ENCODE measurements around the gene PHACTR1.

The PHACTR1 gene

GRCh38 chr6:13277231-13277630 lies 560.7 kb downstream of the PHACTR1 start:
- Histone ChIP-seq H3K27me3 (ENCODE audit: control insufficient read depth in 1 of 2, insufficient read depth in 2 of 2, low read length in 2 of 2) (no peaks in the 10 kb centered on the region), H3K4me1 (ENCODE audit: insufficient read depth, low read length) (no peaks in the 10 kb centered on the region), H3K4me3 (ENCODE audit: low read depth in 1 of 2, low read length in 2 of 2) (no peak overlapping the region), H3K36me3 (ENCODE audit: insufficient read depth, low read length) (no peaks in the 10 kb centered on the region), H3K9me3 (ENCODE audit: low read length) (no peaks in the 10 kb centered on the region), H3K9ac (ENCODE audit: low read length) (no peak overlapping the region), H3K27ac (ENCODE audit: low read depth, low read length) (no peak overlapping the region)

- H3K9me3 ChIP-seq (ENCODE audit: low read length): no peaks in the 10 kb centered on the region
- H3K4me3 ChIP-seq (ENCODE audit: low read depth in 1 of 2, low read length in 2 of 2): no peak overlapping the region
- no peaks in the 10 kb centered on the region for H3K36me3 ChIP-seq (ENCODE audit: insufficient read depth, low read length)
- no peaks in the 10 kb centered on the region for H3K4me1 ChIP-seq (ENCODE audit: insufficient read depth, low read length)
- H3K27me3 ChIP-seq (ENCODE audit: control insufficient read depth in 1 of 2, insufficient read depth in 2 of 2, low read length in 2 of 2): no peaks in the 10 kb centered on the region
- H3K9ac ChIP-seq (ENCODE audit: low read length): no peak overlapping the region
- H3K27ac ChIP-seq (ENCODE audit: low read depth, low read length): no peak overlapping the region
Measured at GRCh38 chr6:13278164-13278563, 561.6 kb downstream of the PHACTR1 start.

- no peaks in the 10 kb centered on the region for H3K9me3 ChIP-seq (ENCODE audit: low read length)
Measured at GRCh38 chr6:13278991-13279390, 562.4 kb downstream of the PHACTR1 start.

GRCh38 chr6:13280254-13280653 lies 563.7 kb downstream of the PHACTR1 start:
- H3K9me3 ChIP-seq (ENCODE audit: low read length): no peaks in the 10 kb centered on the region
- H3K27ac ChIP-seq (ENCODE audit: low read depth, low read length): no peak overlapping the region
- H3K27me3 ChIP-seq (ENCODE audit: control insufficient read depth in 1 of 2, insufficient read depth in 2 of 2, low read length in 2 of 2): no peaks in the 10 kb centered on the region
- H3K4me3 ChIP-seq (ENCODE audit: low read depth in 1 of 2, low read length in 2 of 2): no peak overlapping the region
- no peaks in the 10 kb centered on the region for H3K36me3 ChIP-seq (ENCODE audit: insufficient read depth, low read length)
- no peaks in the 10 kb centered on the region for H3K4me1 ChIP-seq (ENCODE audit: insufficient read depth, low read length)
- H3K9ac ChIP-seq (ENCODE audit: low read length): no peak overlapping the region

More at GRCh38 chr6:13278991-13279390, 562.4 kb downstream of the PHACTR1 start:
- H3K27me3 ChIP-seq (ENCODE audit: control insufficient read depth in 1 of 2, insufficient read depth in 2 of 2, low read length in 2 of 2): no peaks in the 10 kb centered on the region
- no peaks in the 10 kb centered on the region for H3K4me1 ChIP-seq (ENCODE audit: insufficient read depth, low read length)
- H3K27ac ChIP-seq (ENCODE audit: low read depth, low read length): no peak overlapping the region
- H3K9ac ChIP-seq (ENCODE audit: low read length): no peak overlapping the region
- H3K4me3 ChIP-seq (ENCODE audit: low read depth in 1 of 2, low read length in 2 of 2): no peak overlapping the region
- no peaks in the 10 kb centered on the region for H3K36me3 ChIP-seq (ENCODE audit: insufficient read depth, low read length)

GRCh38 chr6:13281686-13282085 lies 565.1 kb downstream of the PHACTR1 start:
- no peaks in the 10 kb centered on the region for H3K9me3 ChIP-seq (ENCODE audit: low read length)
- no peaks in the 10 kb centered on the region for H3K27me3 ChIP-seq (ENCODE audit: control insufficient read depth in 1 of 2, insufficient read depth in 2 of 2, low read length in 2 of 2)
- no peak overlapping the region for H3K9ac ChIP-seq (ENCODE audit: low read length)
- no peak overlapping the region for H3K4me3 ChIP-seq (ENCODE audit: low read depth in 1 of 2, low read length in 2 of 2)
- H3K36me3 ChIP-seq (ENCODE audit: insufficient read depth, low read length): no peaks in the 10 kb centered on the region
- H3K27ac ChIP-seq (ENCODE audit: low read depth, low read length): no peak overlapping the region
- no peaks in the 10 kb centered on the region for H3K4me1 ChIP-seq (ENCODE audit: insufficient read depth, low read length)

GRCh38 chr6:13282393-13283069 lies 566.0 kb downstream of the PHACTR1 start:
- Histone ChIP-seq H3K4me1 (ENCODE audit: insufficient read depth, low read length) (no peaks in the 10 kb centered on the region), H3K4me3 (ENCODE audit: low read depth in 1 of 2, low read length in 2 of 2) (no peak overlapping the region), H3K9me3 (ENCODE audit: low read length) (no peaks in the 10 kb centered on the region), H3K27me3 (ENCODE audit: control insufficient read depth in 1 of 2, insufficient read depth in 2 of 2, low read length in 2 of 2) (no peaks in the 10 kb centered on the region), H3K27ac (ENCODE audit: low read depth, low read length) (no peak overlapping the region), H3K36me3 (ENCODE audit: insufficient read depth, low read length) (no peaks in the 10 kb centered on the region), H3K9ac (ENCODE audit: low read length) (no peak overlapping the region)

GRCh38 chr6:13283331-13283730 lies 566.8 kb downstream of the PHACTR1 start:
- no peaks in the 10 kb centered on the region for H3K36me3 ChIP-seq (ENCODE audit: insufficient read depth, low read length)
- no peaks in the 10 kb centered on the region for H3K9me3 ChIP-seq (ENCODE audit: low read length)
- H3K4me3 ChIP-seq (ENCODE audit: low read depth in 1 of 2, low read length in 2 of 2): no peak overlapping the region
- no peak overlapping the region for H3K9ac ChIP-seq (ENCODE audit: low read length)
- H3K27me3 ChIP-seq (ENCODE audit: control insufficient read depth in 1 of 2, insufficient read depth in 2 of 2, low read length in 2 of 2): no peaks in the 10 kb centered on the region
- H3K4me1 ChIP-seq (ENCODE audit: insufficient read depth, low read length): no peaks in the 10 kb centered on the region
- H3K27ac ChIP-seq (ENCODE audit: low read depth, low read length): no peak overlapping the region

GRCh38 chr6:13284646-13285045 lies 568.1 kb downstream of the PHACTR1 start:
- H3K36me3 ChIP-seq (ENCODE audit: insufficient read depth, low read length): peaks cover 4% of the 10 kb centered on the region
- no peaks in the 10 kb centered on the region for H3K4me1 ChIP-seq (ENCODE audit: insufficient read depth, low read length)
- H3K27me3 ChIP-seq (ENCODE audit: control insufficient read depth in 1 of 2, insufficient read depth in 2 of 2, low read length in 2 of 2): no peaks in the 10 kb centered on the region
- H3K27ac ChIP-seq (ENCODE audit: low read depth, low read length): no peak overlapping the region
- no peaks in the 10 kb centered on the region for H3K9me3 ChIP-seq (ENCODE audit: low read length)
- H3K9ac ChIP-seq (ENCODE audit: low read length): no peak overlapping the region
- no peak overlapping the region for H3K4me3 ChIP-seq (ENCODE audit: low read depth in 1 of 2, low read length in 2 of 2)

- no peak overlapping the region for H3K4me3 ChIP-seq (ENCODE audit: low read depth in 1 of 2, low read length in 2 of 2)
- H3K4me1 ChIP-seq (ENCODE audit: insufficient read depth, low read length): no peaks in the 10 kb centered on the region
- no peaks in the 10 kb centered on the region for H3K9me3 ChIP-seq (ENCODE audit: low read length)
- H3K36me3 ChIP-seq (ENCODE audit: insufficient read depth, low read length): peaks cover 4% of the 10 kb centered on the region
- no peak overlapping the region for H3K27ac ChIP-seq (ENCODE audit: low read depth, low read length)
- H3K9ac ChIP-seq (ENCODE audit: low read length): no peak overlapping the region
- no peaks in the 10 kb centered on the region for H3K27me3 ChIP-seq (ENCODE audit: control insufficient read depth in 1 of 2, insufficient read depth in 2 of 2, low read length in 2 of 2)
Measured at GRCh38 chr6:13285705-13286104, 569.1 kb downstream of the PHACTR1 start.

GRCh38 chr6:13286181-13286580 lies 569.6 kb downstream of the PHACTR1 start:
- Histone ChIP-seq H3K27me3 (ENCODE audit: control insufficient read depth in 1 of 2, insufficient read depth in 2 of 2, low read length in 2 of 2) (no peaks in the 10 kb centered on the region), H3K4me3 (ENCODE audit: low read depth in 1 of 2, low read length in 2 of 2) (no peak overlapping the region), H3K9ac (ENCODE audit: low read length) (no peak overlapping the region), H3K36me3 (ENCODE audit: insufficient read depth, low read length) (peaks cover 4% of the 10 kb centered on the region), H3K27ac (ENCODE audit: low read depth, low read length) (no peak overlapping the region), H3K9me3 (ENCODE audit: low read length) (no peaks in the 10 kb centered on the region), H3K4me1 (ENCODE audit: insufficient read depth, low read length) (no peaks in the 10 kb centered on the region)

- Histone ChIP-seq H3K4me3 (ENCODE audit: low read depth in 1 of 2, low read length in 2 of 2) (no peak overlapping the region), H3K9me3 (ENCODE audit: low read length) (no peaks in the 10 kb centered on the region), H3K9ac (ENCODE audit: low read length) (no peak overlapping the region), H3K4me1 (ENCODE audit: insufficient read depth, low read length) (no peaks in the 10 kb centered on the region), H3K27ac (ENCODE audit: low read depth, low read length) (no peak overlapping the region), H3K36me3 (ENCODE audit: insufficient read depth, low read length) (peaks cover 4% of the 10 kb centered on the region), H3K27me3 (ENCODE audit: control insufficient read depth in 1 of 2, insufficient read depth in 2 of 2, low read length in 2 of 2) (no peaks in the 10 kb centered on the region)
Measured at GRCh38 chr6:13287104-13287503, 570.5 kb downstream of the PHACTR1 start.

- peaks cover 10% of the 10 kb centered on the region for H3K36me3 ChIP-seq (ENCODE audit: insufficient read depth, low read length)
- no peak overlapping the region for H3K9ac ChIP-seq (ENCODE audit: low read length)
- H3K4me3 ChIP-seq (ENCODE audit: low read depth in 1 of 2, low read length in 2 of 2): no peak overlapping the region
- no peak overlapping the region for H3K27ac ChIP-seq (ENCODE audit: low read depth, low read length)
- H3K9me3 ChIP-seq (ENCODE audit: low read length): no peaks in the 10 kb centered on the region
- H3K4me1 ChIP-seq (ENCODE audit: insufficient read depth, low read length): no peaks in the 10 kb centered on the region
- no peaks in the 10 kb centered on the region for H3K27me3 ChIP-seq (ENCODE audit: control insufficient read depth in 1 of 2, insufficient read depth in 2 of 2, low read length in 2 of 2)
Measured at GRCh38 chr6:13288481-13288880, 571.9 kb downstream of the PHACTR1 start.

Measured in muscle layer of colon (tissue), 2 donors.